HepG2 (cell line): ENCODE results near the gene FNIP2. TPM values are rescaled to one million over a fixed set of nuclear protein-coding genes. Genes with fewer than 3 reads are reported as not detected.

Source experiments
- BCL6 ChIP-seq: IDR thresholded peaks from 2 replicates; pipeline ENCODE4 v1.6.1; 2016; ENCODE audit warnings: missing genetic modification reagents, missing compliant biosample characterization
- ELK4 ChIP-seq: sonication (generic); formaldehyde crosslinking; IDR thresholded peaks from 2 replicates; pipeline ENCODE4 v1.9.0; 2021; ENCODE audit warnings: missing genetic modification reagents, borderline replicate concordance
- EZH2 ChIP-seq: conservative IDR thresholded peaks from 2 replicates; pipeline ENCODE4 v1.6.1; 2012; ENCODE audit warnings: mild to moderate bottlenecking, low read depth, low read length, moderate library complexity
- FOXM1 ChIP-seq: sonication (generic); formaldehyde crosslinking; IDR thresholded peaks from 2 replicates; pipeline ENCODE4 v1.5.0; 2020; ENCODE audit warnings: missing genetic modification reagents
- NCOA2 ChIP-seq: sonication (generic); formaldehyde crosslinking; IDR thresholded peaks from 2 replicates; pipeline ENCODE4 v1.8.0; 2022; ENCODE audit warnings: inconsistent platforms
- NFIB ChIP-seq: sonication (generic); formaldehyde crosslinking; IDR thresholded peaks from 2 replicates; pipeline ENCODE4 v1.9.0; 2021; ENCODE audit warnings: missing genetic modification reagents, mild to moderate bottlenecking, borderline replicate concordance
- NPAS2 ChIP-seq: sonication (generic); formaldehyde crosslinking; IDR thresholded peaks from 2 replicates; pipeline ENCODE4 v1.8.0; 2022; ENCODE audit warnings: mild to moderate bottlenecking, missing genetic modification reagents, borderline replicate concordance
- NR2F1 ChIP-seq, 2 experiments: fragments of 450-650 bp in 1 of 2; formaldehyde crosslinking in 1 of 2; IDR thresholded peaks; 2 replicates each; pipeline versions ENCODE4 v1.5.0 to v1.6.1; 2016 to 2020; ENCODE audit warnings: mild to moderate bottlenecking in 1 of 2, missing compliant biosample characterization in 1 of 2, missing genetic modification reagents in 1 of 2, moderate library complexity in 1 of 2
- PLRG1 ChIP-seq: fragments of 450-650 bp; conservative IDR thresholded peaks from 2 replicates; pipeline ENCODE4 v1.6.1; 2016
- POLR2A ChIP-seq, 2 experiments: IDR thresholded peaks; 2 replicates each; pipeline ENCODE4 v1.6.1; 2011; ENCODE audit warnings: low read depth in 2 of 2, low read length in 2 of 2, mild to moderate bottlenecking in 1 of 2, moderate library complexity in 1 of 2; ENCODE audit not compliant: insufficient read depth in 1 of 2
- PTBP1 ChIP-seq: fragments of 200-400 bp; formaldehyde crosslinking; IDR thresholded peaks from 2 replicates; pipeline ENCODE4 v1.6.1; 2018; ENCODE audit warnings: low read length, low read depth; ENCODE audit not compliant: poor library complexity, severe bottlenecking
- RBM39 ChIP-seq: fragments of 200-400 bp; formaldehyde crosslinking; IDR thresholded peaks from one replicate; pipeline ENCODE4 v1.6.1; 2018; ENCODE audit warnings: antibody characterized with exemption, mild to moderate bottlenecking, low read depth, low read length; ENCODE audit not compliant: poor library complexity, severe bottlenecking
- REST ChIP-seq, 2 experiments: IDR thresholded peaks; 2 replicates each; pipeline ENCODE4 v1.6.1; 2011 to 2012; ENCODE audit warnings: low read length in 2 of 2, borderline replicate concordance in 1 of 2, low read depth in 1 of 2, mild to moderate bottlenecking in 1 of 2, moderate library complexity in 1 of 2
- SRSF4 ChIP-seq: fragments of 200-400 bp; formaldehyde crosslinking; IDR thresholded peaks from one replicate; pipeline ENCODE4 v1.6.1; 2018; ENCODE audit warnings: mild to moderate bottlenecking, low read depth, low read length, moderate library complexity; ENCODE audit not compliant: poor library complexity, severe bottlenecking
- STAT5B ChIP-seq: sonication (generic); formaldehyde crosslinking; IDR thresholded peaks from 2 replicates; pipeline ENCODE4 v1.4.0; 2020; ENCODE audit warnings: missing genetic modification reagents
- ZBTB26 ChIP-seq: IDR thresholded peaks from 2 replicates; pipeline ENCODE4 v1.6.1; 2016; ENCODE audit warnings: missing compliant biosample characterization, missing genetic modification reagents, borderline replicate concordance
- ZBTB43 ChIP-seq: sonication (generic); formaldehyde crosslinking; conservative IDR thresholded peaks from 2 replicates; pipeline ENCODE4 v1.4.0; 2020; ENCODE audit warnings: missing genetic modification reagents
- ZEB1 ChIP-seq: IDR thresholded peaks from 2 replicates; pipeline ENCODE4 v1.6.1; 2012; ENCODE audit warnings: mild to moderate bottlenecking, low read depth, inconsistent platforms; ENCODE audit not compliant: insufficient replicate concordance
- ZNF30 ChIP-seq: sonication (generic); formaldehyde crosslinking; IDR thresholded peaks from 2 replicates; pipeline ENCODE4 v1.5.0; 2020; ENCODE audit warnings: mild to moderate bottlenecking, missing genetic modification reagents
- ZNF446 ChIP-seq: sonication (generic); formaldehyde crosslinking; IDR thresholded peaks from 2 replicates; pipeline ENCODE4 v1.5.0; 2020; ENCODE audit warnings: mild to moderate bottlenecking, missing genetic modification reagents
- ZNF7 ChIP-seq: IDR thresholded peaks from 2 replicates; pipeline ENCODE4 v1.6.1; 2016; ENCODE audit warnings: missing biosample characterization, missing genetic modification reagents
- polyA plus RNA-seq, 8 experiments: library from polyadenylated mRNA; depleted of rRNA in 3 of 8; stranded (reverse) in 7 of 8; unstranded in 1 of 8; fragments of >200 nt; fragmentation: Illumina TruSeq in 4 of 8; extraction: Trizol in 4 of 8; gene quantifications; 2 replicates each; pipeline versions ENCODE4 v1.2.1 to v1.2.3, GENCODE V29; 2011 to 2016; ENCODE audit warnings: low read depth in 4 of 8, missing spikeins in 1 of 8, mixed read lengths in 1 of 8; ENCODE audit not compliant: insufficient read depth in 1 of 8
- total RNA-seq, 5 experiments: library from RNA; depleted of rRNA; stranded (reverse); fragments of >200 nt; fragmentation: Illumina TruSeq; extraction: Trizol; gene quantifications; 2 replicates each; pipeline ENCODE4 v1.2.3, GENCODE V29; 2016; ENCODE audit warnings: low read depth in 1 of 5

Gene FNIP2
- total and polyA plus RNA-seq, 2 of the 13 experiments (the other 11 are each of a cell fraction or from before 2014, with no cell fraction given) = 15.5 to 21.0 TPM

GRCh38 chr4:158768555-158769174, at the start of gene FNIP2 (continued):
- TF ChIP-seq NFIB (no peak), ZNF30 (CRISPR knock-in tag) (no peak), EZH2 (no peak), ZNF7 (no peak), FOXM1 (CRISPR knock-in tag) (no peak), REST (IDR thresholded peaks at IDR 0.05; ENCODE audit: borderline replicate concordance in 1 of 2, low read depth in 1 of 2, low read length in 2 of 2) (0 out of 4 replicates have a peak, but pooled peaks of 1 of the 2 experiments have one; percentile 28), STAT5B (CRISPR knock-in tag) (no peak), NCOA2 (CRISPR knock-in tag) (no peak), ZBTB26 (no peak), BCL6 (peak; percentile 54), POLR2A (IDR thresholded peaks at IDR 0.05; ENCODE audit: insufficient read depth in 1 of 2, low read depth in 2 of 2, low read length in 2 of 2) (peak; percentile 75 to 91), ELK4 (no peak), ZEB1 (no peak), ZNF446 (CRISPR knock-in tag) (peak; percentile 47; the same call in 1 of the 2 replicates), NPAS2 (CRISPR knock-in tag) (no peak), PTBP1 (no peak), PLRG1 (no peak), SRSF4 (no peak), ZBTB43 (CRISPR knock-in tag) (no peak; the same call in 1 of the 2 replicates), NR2F1 (CRISPR knock-in tag; IDR thresholded peaks at IDR 0.05) (no peak), RBM39 (peak; percentile 62)
